HG03060 (cell line): Measurements from ENCODE around the gene DPF3.

ENCODE experiments used
- ATAC-seq: cut with Tn5 transposase; IDR thresholded peaks from one replicate; pipeline ENCODE4 v1.9.1; 2021; ENCODE audit warnings: low read depth, moderate number of reproducible peaks; ENCODE audit not compliant: unreplicated experiment

DPF3 gene

DNA sequence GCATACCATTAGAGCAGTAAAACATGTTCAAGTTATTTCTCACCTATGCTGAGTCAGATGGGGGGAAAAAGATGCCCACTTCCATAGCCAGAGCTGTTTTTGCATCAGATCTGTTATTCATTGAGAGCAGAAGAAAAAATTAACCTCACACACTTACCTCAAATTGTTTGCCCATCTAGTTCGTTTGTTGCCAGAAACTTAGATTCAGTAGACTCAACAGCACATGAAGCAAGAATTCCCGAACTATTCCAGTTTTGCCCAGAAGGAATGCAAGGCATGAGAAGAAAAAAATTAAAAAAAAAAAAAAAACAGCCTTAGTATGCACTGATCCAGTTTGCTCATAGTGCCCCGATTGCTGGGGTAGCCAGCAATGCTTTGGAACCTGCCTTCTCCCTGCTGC, 12.4 kb upstream of the DPF3 start:
- no peak for ATAC-seq

DNA sequence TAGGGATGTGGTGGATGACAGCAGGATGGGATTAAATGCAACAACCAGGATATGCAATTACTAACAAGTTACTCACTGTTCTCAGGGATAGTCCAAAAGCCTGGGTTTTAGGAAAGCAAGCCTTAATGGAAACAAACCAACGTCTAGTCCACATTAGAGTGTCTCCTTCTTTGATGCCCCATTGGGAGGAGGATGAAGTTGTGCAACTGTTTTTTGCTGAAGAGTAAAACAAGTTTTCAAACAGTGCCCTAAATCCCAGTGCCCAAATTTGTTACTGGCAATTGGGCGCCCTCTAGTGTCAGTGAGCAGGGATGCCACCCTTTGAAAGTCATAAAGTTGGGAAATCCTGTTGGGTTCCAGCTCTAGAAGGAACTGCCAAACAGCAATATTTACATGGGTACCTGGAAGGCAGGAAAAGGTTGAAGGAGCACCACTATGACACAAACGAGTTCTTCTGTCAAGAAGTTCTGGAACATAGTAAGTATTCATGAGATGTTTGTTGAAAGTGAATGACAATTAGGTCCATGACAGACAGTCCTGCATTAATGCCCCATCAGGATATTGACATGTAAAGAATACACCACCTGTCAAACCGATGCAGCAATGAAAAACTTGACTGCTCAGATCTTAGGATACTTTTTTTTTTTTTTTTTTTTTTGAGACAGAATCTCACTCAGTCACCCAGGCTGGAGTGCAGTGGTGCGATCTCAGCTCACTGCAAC, 11.1 kb upstream of the DPF3 start:
- no peak for ATAC-seq

DNA sequence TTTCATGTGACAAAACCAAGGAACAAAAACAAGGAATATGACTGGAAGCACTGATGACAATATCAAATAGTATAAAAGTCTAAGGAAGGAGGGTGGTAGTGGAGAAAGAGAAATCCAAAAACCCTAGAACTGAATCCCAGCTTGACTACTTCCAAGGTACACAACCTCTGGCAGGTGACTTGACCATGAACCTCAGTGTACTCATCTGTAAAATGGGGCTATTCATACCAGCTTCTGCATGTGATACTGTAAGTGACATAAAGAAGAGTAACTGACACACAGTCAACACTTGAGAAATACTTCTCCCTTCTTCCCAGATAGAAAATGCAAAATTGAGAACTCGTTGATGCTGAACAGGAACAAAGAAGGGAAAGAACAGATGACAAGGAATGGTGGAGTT, 10.3 kb upstream of the DPF3 start:
- ATAC-seq = no peak

DNA sequence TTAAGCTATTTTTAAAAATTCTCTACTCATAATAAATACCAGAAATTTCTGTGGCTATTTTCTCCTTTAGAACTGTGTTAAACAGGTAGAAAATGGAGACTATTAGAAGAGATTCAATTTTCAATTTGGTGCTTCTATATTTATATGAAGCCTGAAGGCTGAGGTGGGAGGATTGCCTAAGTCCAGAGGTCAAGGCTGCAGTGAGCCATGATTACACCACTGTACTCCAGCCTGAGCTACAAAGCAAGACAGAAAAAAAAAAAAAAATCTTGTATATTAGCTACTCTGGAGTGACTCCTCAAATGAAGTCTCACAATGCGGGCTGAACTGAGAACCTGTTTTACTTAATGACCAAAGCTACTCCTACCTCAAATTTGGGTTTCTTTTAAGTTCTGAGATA, 9.8 kb upstream of the DPF3 start:
- ATAC-seq = no peak

DNA sequence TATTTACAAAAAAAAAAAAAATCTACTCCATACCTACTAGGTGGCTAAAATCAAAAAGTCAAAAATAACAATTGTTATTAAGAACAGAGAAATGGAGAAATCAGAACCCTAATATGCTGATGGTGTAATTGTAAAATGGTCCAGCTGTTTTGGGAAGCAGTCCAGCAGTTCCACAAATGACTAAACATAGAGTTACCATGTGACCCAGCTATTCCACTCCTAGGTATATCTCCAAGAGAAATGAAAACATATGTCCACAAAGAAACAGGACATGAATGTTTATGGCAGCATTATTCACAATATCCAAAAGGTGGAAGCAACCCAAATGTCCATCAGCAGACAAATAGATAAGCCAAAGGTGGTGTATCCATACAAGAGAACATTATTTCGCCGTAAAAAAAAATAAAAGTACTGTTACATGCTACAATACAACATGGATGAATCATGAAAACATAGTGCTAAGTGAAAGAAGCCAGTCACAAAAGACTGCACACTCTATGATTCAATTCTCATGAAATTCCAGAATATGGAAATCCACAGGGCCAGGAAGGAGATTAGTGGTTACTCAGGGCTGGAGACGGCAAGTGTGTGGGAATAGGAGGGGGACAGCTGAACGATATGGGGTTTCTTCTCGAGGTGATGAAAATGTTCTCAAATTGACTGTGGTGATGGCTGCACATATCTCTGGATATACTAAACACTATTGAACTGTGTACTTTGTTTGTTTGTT, 9.1 kb upstream of the DPF3 start:
- ATAC-seq = no peak

DNA sequence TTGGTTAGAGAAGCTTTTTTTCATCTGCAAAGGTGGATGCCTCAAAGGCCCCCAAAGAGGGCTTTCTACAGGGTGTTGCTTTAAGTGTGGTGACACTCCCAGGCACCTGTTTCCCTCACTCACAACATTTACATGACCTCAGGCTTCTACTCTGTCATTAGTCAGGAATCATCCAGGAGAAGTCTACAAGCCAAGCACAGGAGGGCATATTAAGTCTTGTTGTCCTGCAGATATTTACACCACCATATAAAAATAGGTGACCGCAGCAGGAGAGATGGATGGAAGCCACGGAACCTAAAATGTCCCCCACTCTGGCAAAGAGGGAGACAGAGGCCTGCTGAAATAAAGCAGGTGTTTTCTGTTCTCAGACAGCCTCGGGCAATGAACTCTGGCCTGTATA, 7.5 kb upstream of the DPF3 start:
- no peak for ATAC-seq

DNA sequence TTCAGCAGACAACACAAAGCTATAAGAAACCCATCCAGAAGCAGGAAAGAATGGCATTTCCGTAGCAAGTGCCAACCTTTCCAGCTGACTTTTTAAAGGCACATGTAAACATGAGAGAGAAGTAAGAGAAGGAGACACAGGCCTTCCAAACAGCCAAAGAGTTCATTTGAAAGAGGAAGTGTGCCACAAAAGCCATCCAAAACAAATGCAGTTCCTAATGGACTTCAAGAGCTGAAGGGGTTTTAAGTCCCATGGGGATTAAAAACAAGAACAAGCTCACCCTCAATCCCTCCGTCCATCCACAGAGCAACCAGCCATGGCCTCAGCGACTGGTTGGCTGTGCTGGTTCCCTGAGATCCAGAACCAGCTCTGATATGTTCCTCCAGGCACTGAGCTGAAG, 4.5 kb upstream of the DPF3 start:
- no peak for ATAC-seq

DNA sequence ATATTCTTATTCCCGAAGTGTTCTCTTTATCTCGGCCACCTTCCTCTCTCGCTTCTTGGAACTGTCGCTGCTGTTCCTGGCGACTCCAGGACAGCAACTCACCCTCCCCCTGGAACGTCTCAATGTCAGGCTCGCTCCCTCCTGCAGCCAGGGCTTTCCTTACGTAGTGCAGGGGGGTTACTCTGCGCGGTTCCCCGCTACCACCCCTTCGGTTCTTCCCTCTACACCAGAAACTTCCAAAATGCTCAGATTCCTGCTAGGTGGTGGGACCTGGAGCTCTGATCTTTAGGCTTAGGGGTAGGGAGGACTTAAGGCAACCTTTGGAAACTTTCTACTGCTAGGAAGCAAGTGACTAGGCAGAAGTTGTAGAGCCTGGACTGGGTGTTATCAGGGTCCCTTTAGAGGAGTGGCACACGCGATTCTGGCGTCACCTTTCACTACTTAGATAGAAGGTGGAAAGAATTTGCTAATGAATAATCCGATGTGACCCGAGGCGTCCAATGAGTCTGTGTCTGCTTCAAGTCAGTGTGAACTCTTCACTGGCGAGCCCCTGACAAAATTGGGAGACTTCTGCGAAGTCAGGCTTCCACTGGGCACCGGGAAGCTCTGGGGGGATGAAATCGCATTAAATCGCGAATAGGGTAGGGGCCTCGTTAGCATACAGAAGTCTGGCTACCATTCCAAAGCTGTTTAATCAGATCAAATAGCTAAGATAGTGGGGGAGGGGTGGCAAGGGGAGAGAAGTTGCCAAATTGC, 900 bp upstream of the DPF3 start:
- no peak for ATAC-seq

DNA sequence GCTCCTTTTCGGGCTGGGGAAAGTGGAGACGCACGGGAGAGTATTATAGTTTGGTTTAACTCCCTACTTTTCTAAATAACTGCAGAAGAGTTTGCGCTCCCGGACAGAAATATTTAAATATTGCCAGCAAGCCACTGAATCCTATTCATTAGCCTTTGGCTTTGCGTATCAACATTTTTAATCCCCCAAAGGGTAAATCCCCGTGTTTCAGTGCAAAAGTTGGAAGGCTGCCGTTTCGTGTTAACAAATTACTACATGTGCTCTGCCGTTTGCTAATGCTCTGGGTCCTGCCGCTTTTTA, 372 bp upstream of the DPF3 start:
- ATAC-seq = no peak

DNA sequence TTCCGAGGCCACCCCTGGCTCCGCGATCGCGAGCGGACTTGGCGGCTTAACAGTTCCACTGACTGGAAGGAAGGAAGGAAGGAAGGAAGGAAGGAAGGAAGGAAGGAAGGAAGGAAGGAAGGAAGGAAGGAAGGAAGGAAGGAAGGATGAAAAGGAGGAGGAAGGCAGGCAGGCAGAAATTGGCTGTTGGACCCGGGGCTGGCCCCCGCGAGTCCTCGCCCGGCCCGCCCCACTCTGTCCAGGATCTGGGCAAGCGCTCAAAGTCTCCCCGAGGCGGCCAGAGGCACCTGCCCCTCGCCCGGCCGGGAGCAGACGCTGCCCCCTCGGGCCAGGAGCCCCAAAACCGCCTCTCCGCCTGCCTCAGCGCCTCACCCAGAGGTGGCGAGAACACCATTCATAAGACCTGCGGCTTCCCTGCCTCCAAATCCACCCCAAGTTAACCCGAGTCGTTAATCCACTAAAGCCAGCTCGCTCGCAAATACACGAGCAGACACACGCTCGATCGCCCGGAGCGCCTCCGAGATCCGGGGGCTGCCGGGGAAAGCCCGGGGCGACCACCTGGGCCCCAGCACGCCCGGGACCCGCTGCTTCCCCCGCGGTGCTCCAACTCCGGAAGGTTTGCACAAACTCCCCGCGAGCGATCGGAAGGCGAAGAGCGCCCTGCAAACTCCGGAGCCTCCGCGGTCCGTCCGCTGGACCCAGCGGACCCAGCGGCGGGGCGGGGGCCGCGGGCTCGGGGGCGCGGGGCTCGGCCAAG, 844 bp downstream of the DPF3 start:
- ATAC-seq = no peak

DNA sequence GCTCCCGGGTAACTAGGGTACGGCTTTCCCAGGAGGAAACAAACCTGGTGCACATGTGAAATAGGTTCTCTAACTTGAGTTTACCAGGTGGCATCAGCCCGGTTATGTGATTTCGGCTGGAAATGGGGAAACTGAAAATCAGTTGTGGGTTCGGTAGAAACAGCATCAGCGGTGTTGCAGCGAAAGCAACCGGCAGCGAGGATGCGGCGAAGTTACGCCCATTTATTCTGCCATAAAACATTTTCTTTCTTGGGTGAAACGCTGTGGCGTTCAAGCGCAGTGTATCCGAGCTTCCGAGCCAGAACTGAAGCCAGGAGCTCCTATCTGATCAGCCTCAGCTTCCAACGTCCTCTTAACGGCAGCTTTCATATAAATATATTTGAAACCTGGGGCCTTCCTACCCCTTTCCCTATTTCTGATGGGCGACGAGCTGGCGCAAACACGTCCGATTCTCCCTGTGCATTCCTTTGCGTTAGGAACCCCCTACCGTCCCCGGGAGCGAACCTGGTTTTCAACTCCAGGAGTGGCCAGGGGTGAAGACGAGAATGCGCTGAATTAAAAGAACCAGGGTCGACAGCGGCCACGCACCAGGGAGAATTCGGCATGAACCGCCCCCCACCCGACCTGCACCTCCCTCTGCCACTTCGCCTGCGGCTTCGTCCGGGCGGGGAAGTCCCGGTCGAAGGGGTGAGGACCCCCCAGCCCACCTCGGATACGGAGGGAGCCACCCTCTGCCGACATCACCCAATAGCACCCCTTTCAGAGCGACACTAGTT, 1.6 kb downstream of the DPF3 start:
- ATAC-seq = no peak

DNA sequence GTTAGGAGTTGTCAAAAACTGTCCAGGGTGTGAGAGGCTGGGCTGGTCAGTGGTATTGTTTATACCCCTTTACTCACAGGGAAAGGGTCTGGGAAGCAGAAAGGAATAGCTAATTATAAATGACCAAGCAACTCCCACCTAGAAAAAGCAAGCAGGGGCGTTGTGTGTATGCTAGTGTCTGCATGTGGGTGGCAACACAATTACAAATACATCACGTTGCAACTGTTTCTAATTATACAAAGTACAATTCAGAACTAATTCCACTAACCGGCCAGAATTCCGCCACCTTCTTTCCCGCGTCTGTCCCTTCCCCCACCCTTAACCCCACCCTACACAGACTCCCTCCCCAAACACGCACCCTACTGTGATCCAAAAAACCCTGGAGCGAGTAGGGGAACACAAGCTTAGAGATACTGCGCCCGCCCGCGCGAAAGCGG, 2.2 kb downstream of the DPF3 start:
- ATAC-seq = no peak

DNA sequence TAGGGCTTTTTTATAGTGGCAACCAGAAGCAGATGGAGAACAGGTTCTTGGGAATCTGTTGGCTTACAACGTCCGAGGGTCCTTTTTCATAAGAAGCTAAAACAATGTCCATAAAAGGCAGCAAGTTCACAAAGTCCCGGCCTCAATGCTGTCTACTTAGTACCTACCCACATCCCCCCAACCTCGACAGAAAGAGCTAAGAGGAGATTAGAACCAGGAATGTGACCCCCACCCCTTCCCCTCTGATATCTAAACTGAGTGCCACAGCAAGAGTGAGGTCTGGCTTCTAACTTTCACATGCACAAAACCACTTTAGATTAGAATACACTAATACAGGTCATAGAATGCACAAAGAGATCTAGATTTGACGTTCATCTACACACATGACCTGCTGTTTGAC, 4.5 kb downstream of the DPF3 start:
- ATAC-seq = no peak

DNA sequence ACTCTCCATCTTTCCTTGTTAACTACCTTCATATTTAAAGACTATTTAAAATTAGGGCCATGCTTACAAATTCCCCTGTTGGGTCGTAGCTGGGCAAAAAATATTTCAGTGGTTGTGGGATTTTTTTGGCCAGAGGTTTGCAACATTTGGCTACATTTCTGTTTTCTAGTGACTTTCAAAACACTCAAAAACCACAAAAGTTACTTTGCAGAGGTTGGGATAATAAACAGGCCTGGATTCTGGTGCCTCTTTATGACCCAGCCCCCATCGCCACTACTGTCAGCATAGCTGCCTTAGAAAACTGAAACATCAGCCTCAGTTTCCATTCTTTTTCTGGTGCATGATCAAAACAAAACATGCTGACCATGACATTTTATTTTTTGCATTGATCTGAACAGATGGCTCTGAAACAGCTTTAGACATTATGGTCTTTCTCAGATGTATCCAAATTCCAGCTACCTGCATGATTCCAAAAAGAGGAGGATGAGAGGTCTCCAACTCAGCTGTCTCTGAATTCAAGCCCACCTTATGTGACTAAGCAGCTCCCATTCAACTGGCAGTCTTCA, 5.2 kb downstream of the DPF3 start:
- ATAC-seq = no peak

DNA sequence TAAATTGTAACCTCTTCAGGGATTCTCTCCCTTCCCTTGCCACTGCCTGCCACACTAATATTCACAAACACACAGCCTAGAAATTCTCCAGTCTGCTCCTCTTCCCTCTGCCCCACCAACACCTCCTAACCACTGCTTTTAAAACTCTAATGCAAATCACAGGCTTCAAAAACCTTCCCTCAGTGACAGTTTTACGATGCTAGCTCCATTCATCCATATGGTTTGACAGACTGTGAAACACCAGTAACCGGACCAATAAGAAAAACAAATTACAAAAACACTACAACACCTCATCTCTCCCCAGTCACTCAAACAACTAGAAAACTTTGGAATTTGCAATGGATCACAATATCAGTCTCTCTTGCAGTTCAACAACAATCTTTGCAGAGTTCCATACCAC, 5.7 kb downstream of the DPF3 start:
- no peak for ATAC-seq

DNA sequence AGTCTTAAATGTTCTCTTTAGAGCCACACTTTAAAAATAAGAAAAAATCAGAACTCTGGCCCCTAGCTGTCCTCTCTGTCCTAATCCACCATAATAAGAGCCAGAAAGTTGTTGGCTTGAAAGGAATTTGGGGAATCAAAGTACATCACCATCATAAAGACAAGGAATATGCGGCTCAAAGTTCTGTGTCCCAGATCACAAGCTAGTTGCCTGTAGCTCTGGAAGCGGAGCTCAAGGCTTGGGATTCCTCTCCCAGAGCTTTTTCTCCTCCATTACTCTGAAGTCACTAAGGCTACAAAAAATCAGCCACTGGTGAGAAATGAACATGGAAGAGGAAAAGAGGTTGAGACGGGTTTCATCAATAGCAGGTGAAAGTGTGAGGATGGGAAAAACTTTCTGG, 6.4 kb downstream of the DPF3 start:
- ATAC-seq = no peak

DNA sequence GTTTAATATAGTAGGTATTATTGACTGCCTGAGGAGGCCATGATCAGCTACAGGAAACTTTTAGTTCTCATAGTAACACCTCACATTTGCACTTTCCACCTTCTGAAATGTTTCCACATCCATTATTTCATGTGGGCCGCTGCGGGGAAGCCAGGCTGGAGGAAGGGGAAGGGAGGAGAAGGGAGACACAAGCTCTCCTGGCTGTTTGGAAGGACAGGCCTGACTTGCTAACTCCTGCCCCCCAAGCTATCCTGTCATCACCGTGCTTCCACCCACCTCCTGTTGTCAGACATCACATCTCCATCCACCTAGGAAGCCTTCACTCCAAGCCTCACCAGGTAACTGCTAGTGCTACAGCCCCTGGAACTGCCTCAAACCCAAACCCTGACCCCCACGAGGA, 9.5 kb downstream of the DPF3 start:
- ATAC-seq = no peak

DNA sequence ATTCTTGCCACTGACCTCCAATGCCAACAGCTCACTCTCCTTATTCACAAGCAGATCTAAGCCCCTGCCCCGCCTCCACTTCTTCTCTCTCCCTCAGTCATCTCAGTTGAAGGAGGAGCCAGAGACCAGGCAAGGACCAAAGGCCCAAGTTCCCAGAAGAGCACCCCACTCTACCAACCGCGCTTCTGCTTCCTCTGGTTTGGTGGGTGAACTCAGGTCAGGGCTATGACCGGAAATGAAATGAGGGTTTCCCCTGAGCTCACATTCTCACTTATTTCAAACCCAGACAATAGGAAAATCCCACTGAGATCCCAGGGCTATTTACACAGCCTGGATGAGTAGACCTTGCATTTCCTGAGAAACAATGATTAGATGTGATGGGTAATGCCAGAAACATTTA, 9.9 kb downstream of the DPF3 start:
- ATAC-seq = no peak

DNA sequence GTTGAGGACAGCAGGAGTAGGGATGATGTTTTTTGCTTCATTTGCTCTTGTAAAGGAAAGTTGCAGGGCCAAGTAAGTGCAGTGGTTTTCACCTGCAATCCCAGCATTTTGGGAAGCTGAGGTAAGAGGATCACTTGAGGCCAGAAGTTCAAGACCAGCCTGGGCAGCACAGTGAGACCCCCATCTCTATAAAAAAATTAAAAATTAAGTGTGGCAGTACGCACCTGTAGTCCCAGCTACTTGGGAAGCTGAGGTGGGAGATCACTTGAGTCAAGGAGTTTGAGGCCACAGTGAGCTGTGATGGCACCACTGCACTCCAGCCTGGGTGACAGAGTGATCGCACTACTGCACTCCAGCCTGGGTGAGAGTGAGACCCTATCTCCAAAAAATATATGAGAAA, 10.8 kb downstream of the DPF3 start:
- ATAC-seq = no peak

DNA sequence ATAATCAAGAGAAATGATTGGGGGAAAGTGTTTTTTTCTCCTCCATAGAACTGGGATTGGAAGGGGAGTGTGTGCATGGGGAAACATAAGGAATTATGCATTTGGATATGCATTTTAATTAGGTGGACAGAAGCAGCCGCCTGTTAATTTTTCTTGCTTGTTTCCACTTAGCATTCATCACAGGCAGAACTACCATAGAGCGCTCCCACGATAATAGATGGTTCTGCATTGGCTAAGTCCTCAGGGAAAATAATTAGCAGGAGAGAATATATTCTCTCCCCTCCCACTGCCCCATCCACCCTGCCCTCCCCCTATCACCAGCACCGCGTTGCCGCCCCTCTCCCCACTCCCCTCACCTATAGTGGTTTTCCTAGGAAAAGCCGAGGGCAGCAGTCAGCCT, 11.4 kb downstream of the DPF3 start:
- ATAC-seq = no peak
